D721Med (cell line): Measurements from ENCODE around the gene OR7D2.

ENCODE experiments used
- DNase-seq: peaks from one replicate; pipeline ENCODE4 v3.0.0; 2011; ENCODE audit warnings: low spot score; ENCODE audit not compliant: insufficient read length
- FAIRE-seq: peaks from 2 replicates; lab custom pipeline; 2011; peaks lifted over from hg19 to GRCh38; lab: Jason Lieb, UNC
- CTCF ChIP-seq: IDR thresholded peaks from 2 replicates; pipeline ENCODE4 v1.5.1; 2012; ENCODE audit warnings: mild to moderate bottlenecking, control low read depth; ENCODE audit not compliant: insufficient read depth; ENCODE audit errors: missing control alignments

OR7D2 gene

GRCh38 chr19:9161427-9161826 lies 17.4 kb upstream of the OR7D2 start:
- DNase-seq (no peak), FAIRE-seq (no peak)
- no peak for TF ChIP-seq CTCF

GRCh38 chr19:9165261-9165660 lies 13.5 kb upstream of the OR7D2 start:
- DNase-seq, result no peak
- no peak for FAIRE-seq
- no peak for TF ChIP-seq CTCF

GRCh38 chr19:9166846-9167245 lies 11.9 kb upstream of the OR7D2 start:
- no peak for TF ChIP-seq CTCF
- FAIRE-seq (no peak), DNase-seq (no peak)

- no peak for TF ChIP-seq CTCF
- FAIRE-seq (no peak), DNase-seq (no peak)
These were observed 7.3 kb upstream of the OR7D2 start for GRCh38 chr19:9171393-9171991.

GRCh38 chr19:9175326-9175725 lies 3.5 kb upstream of the OR7D2 start:
- no peak for FAIRE-seq
- no peak for DNase-seq
- TF ChIP-seq CTCF, result no peak

- no peak for FAIRE-seq
- TF ChIP-seq CTCF, result no peak
- no peak for DNase-seq
These were observed 4.2 kb downstream of the OR7D2 start for GRCh38 chr19:9183000-9183399.

- TF ChIP-seq CTCF, result no peak
- DNase-seq (no peak), FAIRE-seq (no peak)
These were observed 8.4 kb downstream of the OR7D2 start for GRCh38 chr19:9187191-9187590.
